ENCODE results near the gene ADCY5.

DNA sequence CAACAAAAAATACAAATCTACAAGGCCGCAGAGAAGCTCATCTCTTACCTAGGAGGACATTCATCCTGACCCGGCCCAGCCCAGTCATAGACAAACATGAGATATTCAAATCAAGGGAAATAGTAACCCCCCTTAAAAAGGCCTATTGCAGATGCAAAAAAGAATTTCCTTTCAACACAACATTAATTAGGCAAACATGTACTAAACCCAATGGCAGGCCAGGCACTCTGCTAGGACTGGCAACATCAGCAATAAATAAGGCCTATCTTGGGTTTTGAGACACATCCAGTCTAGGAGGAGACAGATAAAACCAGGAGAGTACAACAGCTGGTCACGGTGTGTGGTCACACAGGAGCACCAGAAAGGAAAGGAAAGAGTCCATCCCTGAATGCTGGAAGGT is 61.4 kb downstream of the ADCY5 start:
- TF ChIP-seq POLR2A (IDR thresholded peaks at IDR 0.05) = no peak
- TF ChIP-seq, protein P1, sequence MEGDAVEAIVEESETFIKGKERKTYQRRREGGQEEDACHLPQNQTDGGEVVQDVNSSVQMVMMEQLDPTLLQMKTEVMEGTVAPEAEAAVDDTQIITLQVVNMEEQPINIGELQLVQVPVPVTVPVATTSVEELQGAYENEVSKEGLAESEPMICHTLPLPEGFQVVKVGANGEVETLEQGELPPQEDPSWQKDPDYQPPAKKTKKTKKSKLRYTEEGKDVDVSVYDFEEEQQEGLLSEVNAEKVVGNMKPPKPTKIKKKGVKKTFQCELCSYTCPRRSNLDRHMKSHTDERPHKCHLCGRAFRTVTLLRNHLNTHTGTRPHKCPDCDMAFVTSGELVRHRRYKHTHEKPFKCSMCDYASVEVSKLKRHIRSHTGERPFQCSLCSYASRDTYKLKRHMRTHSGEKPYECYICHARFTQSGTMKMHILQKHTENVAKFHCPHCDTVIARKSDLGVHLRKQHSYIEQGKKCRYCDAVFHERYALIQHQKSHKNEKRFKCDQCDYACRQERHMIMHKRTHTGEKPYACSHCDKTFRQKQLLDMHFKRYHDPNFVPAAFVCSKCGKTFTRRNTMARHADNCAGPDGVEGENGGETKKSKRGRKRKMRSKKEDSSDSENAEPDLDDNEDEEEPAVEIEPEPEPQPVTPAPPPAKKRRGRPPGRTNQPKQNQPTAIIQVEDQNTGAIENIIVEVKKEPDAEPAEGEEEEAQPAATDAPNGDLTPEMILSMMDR (IDR thresholded peaks at IDR 0.05 in 8 of 11, conservative IDR thresholded peaks at IDR 0.05 in 3 of 11) = no peak

All from spleen (tissue), 7 donors.